H7 (cell line): ENCODE results near the gene GARIN5B. TPM values are rescaled to one million over a fixed set of nuclear protein-coding genes. Genes with fewer than 3 reads are reported as not detected.
A peak's percentile ranks its signal among the peaks of the same experiment; 100 is the strongest.

Experiments
- DNase-seq: peaks from one replicate; pipeline ENCODE4 v3.0.0; 2012
- H3K27me3 ChIP-seq: 2 replicates; pipeline ENCODE4 v1.6.0; 2011; ENCODE audit warnings: mild to moderate bottlenecking, low read length; ENCODE audit not compliant: control insufficient read depth, insufficient read depth
- H3K36me3 ChIP-seq: replicated peaks from 2 replicates; pipeline ENCODE4 v1.5.1; 2011; ENCODE audit warnings: low read length; ENCODE audit not compliant: control insufficient read depth, insufficient read depth
- H3K4me3 ChIP-seq: 2 replicates; pipeline ENCODE4 v1.5.1; 2011; ENCODE audit warnings: low read depth, mild to moderate bottlenecking, control low read depth, low read length, moderate library complexity; ENCODE audit not compliant: insufficient read depth
- total RNA-seq: library from RNA; depleted of rRNA; stranded (reverse); fragments of >200 nt; shearing (Covaris generic); gene quantifications from 2 replicates; pipeline ENCODE4 v1.2.3, GENCODE V29; 2014

Gene GARIN5B
- total RNA-seq, 1 experiment from 2014 or later, result not detected

DNA sequence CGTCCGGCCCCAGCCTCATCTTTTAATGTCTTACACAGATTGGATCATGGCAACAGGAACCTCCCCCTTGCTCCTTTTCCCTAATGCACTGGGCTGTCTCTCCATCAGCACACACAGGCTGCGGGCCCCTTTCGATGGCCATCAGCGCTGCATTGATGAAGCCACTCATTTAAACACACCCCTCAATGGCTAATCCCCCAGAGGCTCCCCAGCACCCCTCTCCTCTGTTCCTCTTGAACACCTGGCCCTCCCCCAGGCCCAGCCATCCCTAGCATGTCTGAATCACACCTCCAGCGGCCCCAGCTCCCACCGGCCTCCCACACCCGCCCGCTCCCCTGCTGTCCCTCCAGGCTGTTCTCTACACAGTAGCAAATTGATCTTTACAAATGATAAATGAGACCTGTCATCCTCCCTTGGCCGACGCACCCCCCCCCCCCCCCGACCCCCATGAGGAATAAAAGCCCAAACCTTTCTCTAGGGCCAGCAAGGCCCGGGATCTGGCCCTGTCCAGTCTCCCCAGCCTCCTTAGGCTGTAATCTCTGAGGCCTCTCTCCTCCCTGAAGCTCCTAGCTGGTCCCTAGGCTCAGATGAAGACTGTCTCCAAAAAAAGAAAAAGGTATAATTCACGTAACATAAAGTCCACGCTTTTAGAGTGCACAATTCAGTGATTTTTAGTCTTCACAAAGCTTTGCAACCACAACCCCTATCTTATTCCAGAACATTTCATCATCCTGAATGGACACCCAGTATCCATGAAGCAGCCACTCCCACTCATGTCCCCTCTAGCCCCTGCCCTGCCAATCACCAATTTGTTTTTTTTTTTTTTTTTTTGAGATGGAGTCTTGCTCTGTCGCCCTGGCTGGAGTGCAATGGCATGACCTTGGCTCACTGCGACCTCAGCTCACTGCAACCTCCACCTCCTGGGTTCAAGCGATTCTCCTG, 30.0 kb upstream of the GARIN5B start:
- Histone ChIP-seq H3K27me3 (no peaks in the 10 kb centered on the region), H3K4me3 (no peak overlapping the region), H3K36me3 (peaks cover 12% of the 10 kb centered on the region)
- DNase-seq, result peak; percentile 83

DNA sequence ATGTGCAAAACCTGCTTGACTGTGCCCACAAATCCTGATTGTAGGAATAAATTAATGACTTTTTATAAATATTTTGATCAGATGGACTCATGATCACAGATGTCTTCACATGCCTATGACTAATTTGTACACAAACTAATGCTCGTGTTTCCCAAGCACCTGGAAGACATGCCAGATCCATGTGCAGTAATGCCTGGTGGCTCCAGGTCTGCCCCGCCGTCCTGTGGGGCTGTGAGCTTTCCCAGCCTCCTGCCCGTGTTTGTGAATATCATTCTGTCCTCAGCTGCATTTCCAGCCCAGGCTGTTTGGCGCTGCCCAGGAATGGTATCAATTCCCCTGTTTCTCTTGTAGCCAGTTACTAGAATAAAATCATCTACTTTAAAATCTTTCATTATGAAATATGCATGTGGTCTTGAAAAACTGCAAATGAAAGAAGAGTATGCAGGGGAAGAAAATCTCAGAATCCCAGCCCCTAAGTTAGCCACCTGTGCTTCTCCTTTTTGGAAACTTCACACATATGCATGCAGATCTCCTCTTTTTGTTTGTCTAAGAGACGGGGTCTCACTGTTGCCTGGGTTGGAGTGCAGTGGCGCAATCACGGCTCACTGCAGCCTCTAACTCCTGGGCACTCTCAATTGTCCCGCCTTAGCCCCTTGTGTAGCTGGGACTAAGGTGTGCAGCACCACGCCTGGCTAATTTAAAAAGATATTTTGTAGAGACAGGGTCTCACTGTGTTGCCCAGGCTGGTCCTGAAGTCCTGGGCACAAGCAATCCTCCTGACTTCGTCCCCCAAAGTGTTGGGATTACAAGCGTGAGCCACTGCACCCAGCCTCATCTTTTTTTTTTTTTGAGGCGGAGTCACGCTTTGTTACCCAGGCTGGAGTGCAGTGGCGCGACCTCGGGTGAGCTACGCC, 28.9 kb upstream of the GARIN5B start:
- H3K4me3 ChIP-seq, result no peak overlapping the region
- H3K36me3 ChIP-seq, result peaks cover 24% of the 10 kb centered on the region
- peak; percentile 53 for DNase-seq
- H3K27me3 ChIP-seq, result no peaks in the 10 kb centered on the region

DNA sequence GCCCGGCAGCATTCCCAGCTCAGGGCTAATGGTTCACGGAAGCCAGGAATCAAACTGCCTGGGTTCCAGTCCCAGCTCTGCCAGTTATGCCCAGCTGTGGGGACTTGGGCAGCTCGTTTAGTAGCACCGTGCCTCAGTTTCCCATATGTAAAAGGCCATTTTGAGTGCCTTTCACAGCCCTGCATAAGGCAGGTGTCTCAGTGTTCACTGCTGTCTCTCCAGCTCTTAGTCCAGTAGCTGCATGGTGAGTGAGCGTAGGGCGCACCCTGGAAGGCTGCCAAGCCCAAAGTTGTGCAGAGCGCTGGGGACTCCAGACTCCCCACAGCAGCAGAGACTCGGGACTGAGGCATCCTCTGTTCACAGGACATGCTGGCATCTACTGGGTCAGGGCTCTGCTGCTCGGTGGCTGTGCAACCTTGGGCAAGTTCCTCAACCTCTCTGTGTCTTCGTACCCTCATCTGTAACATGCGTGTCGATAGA, 28.2 kb upstream of the GARIN5B start:
- Histone ChIP-seq H3K27me3 (no peaks in the 10 kb centered on the region), H3K4me3 (no peak overlapping the region), H3K36me3 (peaks cover 28% of the 10 kb centered on the region)
- DNase-seq, result peak; percentile 36

DNA sequence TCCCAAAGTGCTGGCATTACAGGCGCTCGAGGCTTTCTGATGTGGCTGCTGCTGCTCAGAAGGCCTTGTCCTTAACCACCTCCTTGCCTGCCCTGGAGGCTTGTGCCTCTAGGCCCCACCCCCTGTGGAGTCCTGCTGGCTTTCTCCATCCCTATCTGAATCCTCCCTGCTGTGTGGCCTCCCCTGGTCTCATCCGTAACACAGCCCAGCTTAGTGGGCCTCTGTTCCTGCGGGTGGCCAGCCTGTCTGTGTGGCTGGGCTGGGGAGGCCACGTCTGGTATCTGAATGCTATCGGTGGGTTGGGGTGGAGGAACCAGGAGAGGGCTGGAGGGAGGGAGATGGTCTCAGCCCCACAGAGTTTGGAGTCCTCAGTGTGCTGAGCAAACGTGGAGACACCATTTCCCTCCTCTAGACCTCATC, 27.4 kb upstream of the GARIN5B start:
- peaks cover 28% of the 10 kb centered on the region for H3K36me3 ChIP-seq
- no peaks in the 10 kb centered on the region for H3K27me3 ChIP-seq
- peak; percentile 65 for DNase-seq
- no peak overlapping the region for H3K4me3 ChIP-seq

DNA sequence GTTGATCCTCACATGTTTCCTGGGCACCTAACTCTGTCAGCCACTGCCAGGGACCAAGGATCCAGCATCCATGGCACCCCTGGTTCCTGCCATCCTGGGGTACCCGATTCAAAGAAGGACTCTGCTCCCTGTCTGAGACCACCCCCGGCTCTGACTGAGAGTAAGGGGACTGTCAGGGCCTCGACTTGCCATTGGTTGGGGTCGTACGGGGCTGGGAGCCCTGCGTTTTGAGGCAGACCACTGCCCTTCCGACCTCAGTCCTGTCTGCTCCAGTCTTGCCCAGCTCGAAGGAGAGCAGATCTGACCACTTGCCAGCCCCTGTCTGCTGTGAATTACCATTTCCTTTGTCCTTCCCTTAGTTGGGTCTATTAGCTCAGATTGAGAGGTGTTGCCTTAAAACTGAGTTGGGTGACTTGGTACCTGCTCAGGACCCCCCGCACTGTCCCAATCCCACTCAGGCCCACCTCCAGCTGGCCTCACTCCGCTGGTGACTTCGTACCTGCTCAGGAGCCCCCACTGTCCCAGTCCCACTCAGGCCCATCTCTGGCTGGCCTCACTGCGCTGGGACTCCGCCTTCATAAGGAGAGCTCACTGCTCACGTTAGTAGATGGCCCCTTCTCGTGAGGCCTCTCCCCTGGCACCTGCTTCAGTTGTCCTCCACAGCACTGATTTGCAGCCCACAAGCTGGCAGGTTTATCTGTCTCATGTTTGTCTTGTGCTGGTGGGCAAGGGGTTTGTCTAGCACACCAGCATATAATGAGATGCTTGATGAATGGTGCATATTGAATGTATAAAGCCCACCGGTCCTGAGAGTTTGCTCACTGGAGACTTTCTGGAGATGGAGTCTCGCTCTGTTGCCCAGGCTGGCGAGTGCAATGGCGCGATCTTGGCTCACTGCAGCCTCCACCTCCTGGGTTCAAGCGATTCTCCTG, 26.6 kb upstream of the GARIN5B start:
- H3K36me3 ChIP-seq, result peaks cover 28% of the 10 kb centered on the region
- no peak overlapping the region for H3K4me3 ChIP-seq
- H3K27me3 ChIP-seq, result no peaks in the 10 kb centered on the region; the same call in 1 of the 2 replicates
- peak; percentile 36 for DNase-seq

DNA sequence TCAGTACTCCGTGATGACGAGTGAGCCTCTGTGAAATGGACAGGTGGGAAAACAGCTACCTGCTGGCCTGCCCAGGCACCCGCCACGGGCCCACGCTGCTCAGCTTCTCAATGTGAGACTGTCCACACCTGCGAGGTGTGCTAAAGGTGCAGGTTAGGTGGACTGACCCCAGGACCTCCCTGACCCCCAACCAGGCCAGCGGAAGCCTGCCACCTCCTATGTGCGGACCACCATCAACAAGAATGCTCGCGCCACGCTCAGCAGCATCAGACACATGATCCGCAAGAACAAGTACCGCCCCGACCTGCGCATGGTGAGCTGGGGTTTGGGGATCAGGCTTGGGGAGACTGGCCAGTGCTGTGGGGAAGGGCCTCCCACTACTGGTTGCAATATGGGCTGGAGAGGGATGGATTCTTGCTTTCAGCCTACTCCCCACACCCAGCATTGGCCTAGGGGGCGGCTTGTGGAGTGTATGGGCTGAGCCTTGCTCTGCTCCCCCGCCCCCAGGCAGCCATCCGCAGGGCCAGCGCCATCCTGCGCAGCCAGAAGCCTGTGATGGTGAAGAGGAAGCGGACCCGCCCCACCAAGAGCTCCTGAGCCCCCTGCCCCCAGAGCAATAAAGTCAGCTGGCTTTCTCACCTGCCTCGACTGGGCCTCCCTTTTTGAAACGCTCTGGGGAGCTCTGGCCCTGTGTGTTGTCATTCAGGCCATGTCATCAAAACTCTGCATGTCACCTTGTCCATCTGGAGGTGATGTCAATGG, 24.9 kb upstream of the GARIN5B start:
- peaks cover 7% of the 10 kb centered on the region; the same call in 1 of the 2 replicates for H3K27me3 ChIP-seq
- peaks cover 28% of the 10 kb centered on the region for H3K36me3 ChIP-seq
- peak; percentile 38 for DNase-seq
- H3K4me3 ChIP-seq, result no peak overlapping the region

DNA sequence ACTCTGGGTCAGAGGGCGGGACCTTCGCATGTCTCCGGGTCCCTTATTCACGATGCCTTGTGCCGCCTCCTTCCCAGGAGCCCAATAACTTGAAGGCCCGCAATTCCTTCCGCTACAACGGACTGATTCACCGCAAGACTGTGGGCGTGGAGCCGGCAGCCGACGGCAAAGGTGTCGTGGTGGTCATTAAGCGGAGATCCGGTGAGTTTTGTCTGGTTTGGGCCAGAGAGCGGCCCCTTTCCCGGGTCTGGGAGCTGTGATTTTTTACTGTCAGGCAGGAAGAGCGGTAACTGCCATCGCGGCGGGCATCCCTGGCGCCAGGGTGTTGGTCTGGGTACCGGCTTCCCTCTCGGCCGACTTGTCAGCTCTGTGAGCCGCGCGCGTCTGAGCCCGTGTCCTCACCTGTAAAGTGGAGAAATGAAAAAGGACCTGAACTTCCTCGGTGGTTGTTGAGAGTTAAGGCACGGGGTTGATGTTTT, 23.5 kb upstream of the GARIN5B start:
- peak; percentile 33 for DNase-seq
- H3K4me3 ChIP-seq, result peak overlapping the region; percentile 94

DNA sequence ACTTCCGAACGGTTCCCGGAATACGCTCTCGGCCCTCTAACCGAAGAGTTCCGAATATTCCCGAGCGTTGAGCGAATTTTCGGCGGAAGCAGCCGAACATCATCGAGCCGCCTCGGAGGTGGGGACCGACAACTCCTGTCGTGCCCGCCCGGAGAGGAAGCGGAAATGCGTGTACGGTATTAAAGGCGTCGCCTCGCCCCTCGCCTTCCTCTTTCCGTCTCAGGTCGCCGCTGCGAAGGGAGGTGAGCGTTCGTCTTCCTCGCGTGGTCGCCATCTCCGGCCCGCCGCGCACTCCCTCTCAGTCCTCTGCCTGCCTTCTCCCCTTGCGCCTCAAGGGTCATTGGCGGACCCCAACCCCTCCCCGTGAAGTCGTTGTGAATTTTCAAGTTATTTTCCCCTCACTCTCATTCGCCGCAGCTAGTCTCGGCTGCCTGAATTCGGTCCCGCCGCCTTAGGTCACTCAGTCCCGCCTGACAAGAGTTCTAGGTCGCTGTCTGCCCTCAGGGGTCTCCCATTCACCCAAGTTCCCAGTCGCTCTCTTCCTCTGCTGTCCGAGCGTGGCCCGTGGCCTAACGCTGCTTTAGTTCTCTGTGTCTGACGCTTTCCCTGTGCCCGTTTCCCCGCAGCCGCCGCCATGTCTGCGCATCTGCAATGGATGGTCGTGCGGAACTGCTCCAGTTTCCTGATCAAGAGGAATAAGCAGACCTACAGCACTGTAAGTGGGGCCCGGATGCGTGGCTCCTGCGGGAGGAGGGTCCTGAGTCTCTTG, 22.8 kb upstream of the GARIN5B start, which contains the start of gene RPL28:
TSS of gene RPL28 (plus strand) at position 209 of the 769 bp plus-strand sequence. CDS start at position 635, 426 bp downstream.
- peak; percentile 96 for DNase-seq
- Histone ChIP-seq H3K36me3 (peaks cover 28% of the 10 kb centered on the region), H3K27me3 (peaks cover 13% of the 10 kb centered on the region; the same call in 1 of the 2 replicates), H3K4me3 (peak within 1 kb of the TSS; percentile 94)

More for the DNA sequence above, 23.5 kb upstream of the GARIN5B start:
- H3K27me3 ChIP-seq, result peaks cover 13% of the 10 kb centered on the region; the same call in 1 of the 2 replicates
- peaks cover 28% of the 10 kb centered on the region for H3K36me3 ChIP-seq

DNA sequence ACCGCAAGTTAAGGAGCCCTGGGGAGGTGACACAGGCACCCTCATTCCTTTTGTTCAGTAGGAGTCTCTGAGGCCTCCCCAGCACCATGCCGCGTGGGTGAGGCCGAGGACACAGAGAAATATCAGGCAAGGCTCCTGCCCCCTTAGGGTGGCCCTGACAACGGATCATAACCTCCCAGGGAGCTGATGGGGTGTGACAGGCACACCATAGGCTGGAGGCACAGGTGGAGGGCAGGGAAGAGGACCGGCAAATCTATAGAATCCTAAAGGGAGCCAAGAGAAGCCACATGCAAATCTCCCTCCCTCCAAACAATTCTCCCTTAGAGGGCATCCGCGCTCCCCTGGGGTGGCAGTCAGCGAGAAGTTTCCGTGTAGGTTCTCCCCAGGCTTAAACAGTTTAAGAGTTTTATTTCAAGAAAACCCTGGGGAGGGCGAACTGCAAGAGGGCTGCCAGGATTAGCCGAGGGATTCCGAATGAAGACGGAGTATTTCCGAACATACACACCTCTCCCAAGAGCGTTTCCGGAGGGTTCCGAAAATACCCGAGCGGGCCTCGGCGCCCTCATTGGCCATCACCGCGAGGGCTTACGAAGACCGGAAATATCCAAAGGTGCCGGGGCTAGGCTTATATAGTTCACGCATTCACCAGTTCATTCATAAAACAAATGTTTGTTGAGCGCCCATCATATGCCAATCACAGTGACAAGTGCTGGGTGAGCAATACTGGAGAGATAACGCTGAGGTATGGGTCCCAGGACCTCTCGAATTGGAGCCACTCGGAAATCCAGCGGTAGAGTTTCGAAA, 22.1 kb upstream of the GARIN5B start:
- Histone ChIP-seq H3K4me3 (peak overlapping the region; percentile 94), H3K27me3 (peaks cover 13% of the 10 kb centered on the region; the same call in 1 of the 2 replicates), H3K36me3 (peaks cover 28% of the 10 kb centered on the region)
- peak; percentile 93 for DNase-seq

DNA sequence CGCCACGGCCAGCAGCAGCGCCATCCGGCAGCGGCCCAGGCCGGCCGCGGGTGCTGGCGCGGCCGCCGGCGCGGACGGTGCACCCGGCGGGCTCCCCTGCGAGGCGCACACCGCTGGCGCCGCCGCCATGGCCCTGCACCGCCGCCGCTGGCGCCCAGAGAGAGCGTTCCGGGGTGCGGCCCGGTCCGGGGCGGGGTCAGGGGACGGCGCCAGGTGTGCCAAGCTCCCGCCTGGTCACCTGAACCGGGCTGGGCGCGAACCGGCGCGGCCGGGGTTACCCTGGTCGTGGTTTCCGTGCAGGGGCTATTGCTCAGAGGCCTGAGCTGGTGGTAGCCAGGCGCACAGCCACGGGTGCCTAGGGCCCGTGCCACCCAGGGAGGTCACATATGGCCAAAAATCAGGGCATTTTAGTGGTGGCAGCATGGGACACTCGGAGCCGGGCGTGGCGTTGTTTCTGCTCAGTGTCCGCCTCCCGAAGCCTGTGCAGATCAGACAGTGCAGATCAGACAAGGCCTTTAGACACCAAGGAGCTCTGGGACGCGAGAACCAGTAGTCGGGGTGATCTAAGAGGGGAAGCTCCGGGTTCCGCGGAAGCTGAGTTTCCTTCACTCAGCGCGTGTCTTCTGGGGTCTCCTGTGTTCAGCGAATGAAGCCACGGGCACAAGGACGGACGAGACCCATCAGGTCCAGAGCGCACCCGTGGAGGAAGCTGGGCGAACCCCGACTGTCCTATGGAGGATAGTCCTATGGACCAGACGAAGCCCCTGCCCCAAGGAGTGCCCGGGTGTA, 21.3 kb upstream of the GARIN5B start, which contains the start of gene TMEM238:
TSS of gene TMEM238 (minus strand) at position 162 of the 789 bp plus-strand sequence. CDS start at position 129, 33 bp downstream.
- DNase-seq, result peak; percentile 75
- Histone ChIP-seq H3K36me3 (peaks cover 27% of the 10 kb centered on the region), H3K4me3 (peak within 1 kb of the TSS; percentile 94), H3K27me3 (peaks cover 13% of the 10 kb centered on the region; the same call in 1 of the 2 replicates)
